RCC 7860 (cell line): ENCODE data around the gene GALNT15.

ENCODE experiments used
- DNase-seq: peaks from one replicate; pipeline ENCODE4 v3.0.0-alpha.2; 2015; ENCODE audit warnings: low spot score
- FAIRE-seq: peaks from 2 replicates; lab custom pipeline; 2012; peaks lifted over from hg19 to GRCh38; lab: Jason Lieb, UNC

The GALNT15 gene

GRCh38 chr3:16174389-16174788 is at the start of gene GALNT15:
Gene GALNT15, plus strand, starts transcription at chr3:16174680. Its CDS starts 472 bp downstream, at chr3:16175152.
- DNase-seq (no peak), FAIRE-seq (no peak)

- DNase-seq (no peak), FAIRE-seq (no peak)
These were observed 47.8 kb upstream of the GALNT15 start for GRCh38 chr3:16126634-16127033.

- FAIRE-seq: no peak
These were observed 47.2 kb upstream of the GALNT15 start for GRCh38 chr3:16127249-16127648.

GRCh38 chr3:16130066-16130465 is 44.4 kb upstream of the GALNT15 start:
- peak; percentile 63 for DNase-seq
- no peak for FAIRE-seq

More at GRCh38 chr3:16127249-16127648, 47.2 kb upstream of the GALNT15 start:
- DNase-seq: no peak

GRCh38 chr3:16132190-16132589 is 42.3 kb upstream of the GALNT15 start:
- FAIRE-seq (no peak), DNase-seq (no peak)

- FAIRE-seq (no peak), DNase-seq (no peak)
These were observed 41.6 kb upstream of the GALNT15 start for GRCh38 chr3:16132928-16133327.

- no peak for FAIRE-seq
These were observed 40.1 kb upstream of the GALNT15 start for GRCh38 chr3:16134173-16134928.

GRCh38 chr3:16136055-16136454 is 38.4 kb upstream of the GALNT15 start:
- no peak for DNase-seq
- FAIRE-seq: no peak

More at GRCh38 chr3:16134173-16134928, 40.1 kb upstream of the GALNT15 start:
- DNase-seq: peak; percentile 44

GRCh38 chr3:16137044-16137443 is 37.4 kb upstream of the GALNT15 start:
- FAIRE-seq (no peak), DNase-seq (no peak)

GRCh38 chr3:16137977-16138376 is 36.5 kb upstream of the GALNT15 start:
- no peak for FAIRE-seq
- no peak for DNase-seq

GRCh38 chr3:16140116-16140893 is 34.2 kb upstream of the GALNT15 start:
- no peak for FAIRE-seq
- no peak for DNase-seq

- FAIRE-seq: no peak
- no peak for DNase-seq
These were observed 33.6 kb upstream of the GALNT15 start for GRCh38 chr3:16140894-16141285.

GRCh38 chr3:16142350-16143025 is 32.0 kb upstream of the GALNT15 start:
- FAIRE-seq (no peak), DNase-seq (no peak)

GRCh38 chr3:16143861-16144447 is 30.5 kb upstream of the GALNT15 start:
- DNase-seq: no peak

GRCh38 chr3:16145176-16145575 is 29.3 kb upstream of the GALNT15 start:
- FAIRE-seq (no peak), DNase-seq (no peak)

More at GRCh38 chr3:16143861-16144447, 30.5 kb upstream of the GALNT15 start:
- no peak for FAIRE-seq

GRCh38 chr3:16146015-16146730 is 28.3 kb upstream of the GALNT15 start:
- DNase-seq (no peak), FAIRE-seq (no peak)

- FAIRE-seq (no peak), DNase-seq (no peak)
These were observed 27.1 kb upstream of the GALNT15 start for GRCh38 chr3:16147220-16147994.

- FAIRE-seq: no peak
- DNase-seq: no peak
These were observed 26.3 kb upstream of the GALNT15 start for GRCh38 chr3:16148213-16148612.

GRCh38 chr3:16148783-16149182 is 25.7 kb upstream of the GALNT15 start:
- DNase-seq: no peak
- FAIRE-seq: no peak

- DNase-seq (no peak), FAIRE-seq (no peak)
These were observed 24.2 kb upstream of the GALNT15 start for GRCh38 chr3:16150285-16150684.
